ENCODE results near the gene EMC6.

The EMC6 gene

GRCh38 chr17:3689262-3690093 lies 20.9 kb downstream of the EMC6 start:
- H3K4me3 ChIP-seq (ENCODE audit: low read length): no peak overlapping the region
- TF ChIP-seq CTCF (IDR thresholded peaks at IDR 0.05; ENCODE audit: insufficient read depth, low read depth, low read length, missing control alignments): no peak
- DNase-seq (ENCODE audit: low read depth): no peak

- TF ChIP-seq CTCF (IDR thresholded peaks at IDR 0.05; ENCODE audit: insufficient read depth, low read depth, low read length, missing control alignments): no peak
- DNase-seq (ENCODE audit: low read depth): no peak
- no peak overlapping the region for H3K4me3 ChIP-seq (ENCODE audit: low read length)
These were observed 21.6 kb downstream of the EMC6 start for GRCh38 chr17:3690094-3690715.

DNA sequence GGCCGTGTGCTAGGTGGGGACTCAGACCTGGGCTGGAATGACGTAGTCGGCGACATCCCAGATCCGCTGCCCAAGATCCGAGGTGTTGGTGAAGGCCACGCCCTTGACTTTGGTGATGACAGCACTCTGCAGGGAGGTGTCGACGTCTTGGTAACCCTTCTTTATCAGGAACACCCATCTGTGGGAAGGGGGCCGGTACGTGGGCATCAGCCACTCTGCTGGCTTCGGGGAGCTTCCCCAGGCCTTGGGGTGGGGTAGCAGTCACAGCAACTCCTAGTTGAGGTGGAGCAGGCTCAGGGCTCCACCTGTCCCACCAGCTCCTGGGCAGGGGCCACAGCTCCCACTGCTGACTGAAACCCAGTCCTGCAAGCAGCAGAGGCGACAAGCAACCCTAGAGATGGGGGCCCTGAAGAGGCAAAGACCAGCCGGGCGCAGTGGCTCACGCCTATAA lies 23.0 kb downstream of the EMC6 start:
- TF ChIP-seq CTCF (IDR thresholded peaks at IDR 0.05; ENCODE audit: insufficient read depth, low read depth, low read length, missing control alignments): no peak

DNA sequence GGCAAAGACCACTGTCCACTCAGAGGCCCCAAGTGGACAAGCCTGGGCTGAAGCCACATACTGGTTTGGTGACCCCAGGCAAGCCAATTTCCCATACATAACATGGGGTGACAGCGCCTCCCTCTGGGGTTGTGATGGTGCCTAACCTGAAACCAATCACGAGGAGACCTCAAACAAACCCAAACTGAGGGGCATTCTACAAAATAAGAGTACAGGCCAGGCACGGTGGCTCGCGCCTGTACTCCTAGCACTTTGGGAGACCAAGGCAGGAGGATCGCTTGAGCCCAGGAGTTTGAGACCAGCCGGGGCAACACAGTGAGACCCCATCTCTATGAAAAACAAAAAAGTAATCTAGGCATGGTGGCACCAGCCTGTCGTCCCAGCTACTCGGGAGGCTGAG lies 23.7 kb downstream of the EMC6 start:
- DNase-seq (ENCODE audit: low read depth): no peak
- no peak overlapping the region for H3K4me3 ChIP-seq (ENCODE audit: low read length)
- no peak for TF ChIP-seq CTCF (IDR thresholded peaks at IDR 0.05; ENCODE audit: insufficient read depth, low read depth, low read length, missing control alignments)

More for the DNA sequence above, 23.0 kb downstream of the EMC6 start:
- H3K4me3 ChIP-seq (ENCODE audit: low read length): no peak overlapping the region
- DNase-seq (ENCODE audit: low read depth): no peak

DNA sequence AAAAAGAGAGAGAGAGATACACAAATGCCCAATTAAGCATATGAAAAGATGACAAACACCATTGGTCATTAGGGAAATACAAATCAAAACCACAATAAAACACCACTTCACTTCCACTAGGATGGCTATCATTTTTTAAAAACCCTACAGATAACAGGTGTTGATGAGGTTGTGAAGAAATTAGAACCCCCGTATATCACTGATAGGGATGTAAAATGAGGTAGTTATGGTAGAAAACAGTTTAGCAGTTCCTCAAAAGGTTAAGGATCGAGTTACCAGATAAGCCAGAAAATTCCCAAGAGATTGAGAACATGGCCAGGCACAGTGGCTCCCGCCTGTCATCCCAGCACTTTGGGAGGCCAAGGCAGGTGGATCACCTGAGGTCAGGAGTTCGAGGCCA lies 24.5 kb downstream of the EMC6 start:
- TF ChIP-seq CTCF (IDR thresholded peaks at IDR 0.05; ENCODE audit: insufficient read depth, low read depth, low read length, missing control alignments): no peak
- no peak for DNase-seq (ENCODE audit: low read depth)
- H3K4me3 ChIP-seq (ENCODE audit: low read length): no peak overlapping the region

DNA sequence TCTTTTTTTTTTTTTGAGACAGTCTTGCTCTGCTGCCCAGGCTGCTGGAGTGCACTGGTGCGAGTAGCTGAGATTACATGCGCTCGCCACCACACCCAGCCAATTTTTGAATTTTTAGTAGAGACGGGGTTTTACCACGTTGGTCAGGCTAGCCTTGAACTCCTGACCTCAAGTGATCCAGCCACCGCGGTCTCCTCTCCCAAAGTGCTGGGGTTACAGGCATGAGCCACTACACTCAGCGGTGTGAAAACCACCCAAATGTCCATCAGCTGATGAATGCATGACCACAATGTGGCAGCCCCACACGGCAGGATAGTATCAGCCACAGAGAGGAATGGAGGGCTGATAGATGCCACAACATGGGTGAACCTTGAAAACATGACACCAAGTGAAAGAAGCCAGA lies 25.2 kb downstream of the EMC6 start:
- H3K4me3 ChIP-seq (ENCODE audit: low read length): no peak overlapping the region
- no peak for TF ChIP-seq CTCF (IDR thresholded peaks at IDR 0.05; ENCODE audit: insufficient read depth, low read depth, low read length, missing control alignments)
- no peak for DNase-seq (ENCODE audit: low read depth)
